Left ventricle myocardium inferior (tissue), 1 donor: ENCODE results near the gene SNRPD1. TPM values are rescaled to one million over a fixed set of nuclear protein-coding genes. Genes with fewer than 3 reads are reported as not detected.
"Not testable (repeated sequence)": the region's sequence is repeated elsewhere in the genome, so short reads cannot be mapped to it uniquely, and the experiment has no call there.

Experiments used
- DNase-seq: peaks from one replicate; pipeline ENCODE4 v3.0.0-alpha.2; 2020
- H3K27ac ChIP-seq: fragments of 200-600 bp; replicated peaks from 2 replicates; pipeline ENCODE4 v1.8.0; 2021
- H3K27me3 ChIP-seq: fragments of 200-600 bp; 2 replicates; pipeline ENCODE4 v1.8.0; 2021; ENCODE audit warnings: low read depth
- H3K36me3 ChIP-seq: fragments of 200-600 bp; 2 replicates; pipeline ENCODE4 v1.8.0; 2021
- H3K4me1 ChIP-seq: fragments of 200-600 bp; 2 replicates; pipeline ENCODE4 v1.8.0; 2021
- H3K4me3 ChIP-seq: fragments of 200-600 bp; 2 replicates; pipeline ENCODE4 v1.8.0; 2021; ENCODE audit warnings: mild to moderate bottlenecking, moderate library complexity
- H3K9me3 ChIP-seq: fragments of 200-600 bp; replicated peaks from 2 replicates; pipeline ENCODE4 v1.8.0; 2021
- CTCF ChIP-seq: fragments of 200-600 bp; IDR thresholded peaks from 2 replicates; pipeline ENCODE4 v1.8.0; 2021; ENCODE audit warnings: antibody characterized with exemption, mild to moderate bottlenecking, borderline replicate concordance
- intact Hi-C: fragments of 100-400 bp; cut with micrococcal nuclease; formaldehyde crosslinking; loops from one replicate; pipeline ENCODE4 v1.11.0; 2022
- long read RNA-seq: library from polyadenylated mRNA; unstranded; transcript quantifications from one replicate; pipeline ENCODE4 v2.0.0, GENCODE V29; 2021
- total RNA-seq: library from RNA; stranded (reverse); fragmentation: NEBNext Ultra II Directional; extraction: Animal tissue kit (Norgen Biotek cat#: 25700); gene quantifications from one replicate; pipeline ENCODE4 v1.2.1, GENCODE V29; 2021
- donor health status: DM: no; HTN: yes; CAD: no; lungs with severe emphysema.

The SNRPD1 gene
- total RNA-seq: 23.9 TPM
- long read RNA-seq, full-length matches to known transcripts: 21 of 24 reads
- long read RNA-seq, partial matches to known transcripts: 0 of 24 reads
- long read RNA-seq, other reads (novel, unspliced or antisense): 3 of 24 reads

DNA sequence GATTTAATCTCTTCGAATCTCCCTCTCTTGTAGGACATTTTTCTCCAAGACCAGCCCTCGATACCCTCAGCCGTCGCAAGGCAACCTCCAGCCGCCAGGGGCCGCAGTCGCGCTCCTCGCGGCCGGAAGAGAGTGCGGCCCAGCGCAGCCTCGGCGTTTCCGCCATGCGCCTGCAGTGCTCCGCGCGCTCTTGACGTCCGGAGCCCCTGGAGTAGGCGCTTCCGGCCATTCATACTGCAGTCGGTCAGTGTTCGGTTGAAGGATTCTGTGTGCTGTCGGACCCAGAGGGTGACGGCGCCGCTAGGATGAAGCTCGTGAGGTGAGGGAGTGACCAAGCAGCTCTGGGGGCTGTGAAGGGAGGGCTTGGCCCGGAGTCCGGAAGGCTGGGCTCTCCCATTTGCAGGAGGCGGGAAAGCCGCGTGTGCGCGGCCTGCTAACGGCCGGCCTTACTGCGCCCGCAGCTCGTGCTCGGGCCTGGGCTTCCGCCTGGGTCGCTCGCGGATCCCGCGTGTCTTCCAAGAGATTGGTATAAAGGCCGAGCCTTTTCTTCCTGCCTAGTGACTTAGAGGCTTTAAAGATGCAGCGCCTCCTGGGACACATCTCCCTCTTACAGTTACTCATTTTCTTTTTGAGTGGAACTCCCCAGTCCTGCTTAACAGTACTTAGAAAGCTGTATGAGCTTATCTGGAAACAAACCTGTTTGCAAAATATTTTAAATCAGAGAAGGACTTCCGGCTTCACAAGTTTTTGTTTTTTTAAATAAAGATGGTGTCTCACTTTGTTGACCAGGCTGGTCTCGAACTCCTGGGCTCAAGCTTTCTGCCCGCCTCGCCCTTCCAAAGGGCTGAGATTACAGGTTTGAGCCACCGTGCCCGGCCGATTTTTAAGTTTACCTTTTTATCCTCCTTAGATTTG is at the start of gene SNRPD1:
Gene SNRPD1 (plus strand): TSS at position 190 of the 915 bp plus-strand sequence. CDS start 116 bp downstream, at position 306.
- intact Hi-C loops: no loop called here
- Histone ChIP-seq H3K9me3 (peaks cover 4% of the 10 kb centered on the region), H3K27me3 (no peaks in the 10 kb centered on the region), H3K36me3 (peaks cover 6% of the 10 kb centered on the region), H3K4me3 (peak within 1 kb of the TSS; percentile 72), H3K27ac (peak within 1 kb of the TSS; percentile 85), H3K4me1 (peaks cover 30% of the 10 kb centered on the region)
- DNase-seq: peak; percentile 88
- peak; percentile 98 for TF ChIP-seq CTCF

GRCh38 chr18:21571772-21572171 is 40.3 kb upstream of the SNRPD1 start:
- Histone ChIP-seq H3K4me1 (peaks cover 11% of the 10 kb centered on the region), H3K36me3 (peaks cover 79% of the 10 kb centered on the region), H3K27me3 (no peaks in the 10 kb centered on the region), H3K4me3 (no peak overlapping the region), H3K27ac (no peak overlapping the region), H3K9me3 (no peaks in the 10 kb centered on the region)
- no peak for DNase-seq
- intact Hi-C loops: no loop called here
- no peak for TF ChIP-seq CTCF

GRCh38 chr18:21575656-21576055 is 36.5 kb upstream of the SNRPD1 start:
- TF ChIP-seq CTCF: no peak
- peaks cover 11% of the 10 kb centered on the region for H3K4me1 ChIP-seq
- H3K36me3 ChIP-seq: peaks cover 65% of the 10 kb centered on the region
- no peak for DNase-seq
- no peak overlapping the region for H3K27ac ChIP-seq
- no peak overlapping the region for H3K4me3 ChIP-seq
- H3K9me3 ChIP-seq: no peaks in the 10 kb centered on the region
- intact Hi-C loops: no loop called here
- H3K27me3 ChIP-seq: no peaks in the 10 kb centered on the region

- Histone ChIP-seq H3K36me3 (peaks cover 24% of the 10 kb centered on the region), H3K9me3 (peaks cover 6% of the 10 kb centered on the region), H3K27ac (no peak overlapping the region), H3K4me1 (no peaks in the 10 kb centered on the region), H3K27me3 (no peaks in the 10 kb centered on the region), H3K4me3 (no peak overlapping the region)
- no peak for TF ChIP-seq CTCF
- DNase-seq: no peak
- intact Hi-C loops: no loop called here
These were observed 27.7 kb upstream of the SNRPD1 start for GRCh38 chr18:21584391-21584790.

GRCh38 chr18:21592361-21592760 is 19.8 kb upstream of the SNRPD1 start:
- DNase-seq, intact Hi-C loops, H3K27me3 ChIP-seq, H3K36me3 ChIP-seq, H3K27ac ChIP-seq, H3K9me3 ChIP-seq, H3K4me3 ChIP-seq: not testable (repeated sequence)
- peaks cover 13% of the 10 kb centered on the region for H3K4me1 ChIP-seq
